Right lobe of liver (tissue), 6 donors: ENCODE measurements around the gene UPP2. TPM values are rescaled to one million over a fixed set of nuclear protein-coding genes. Genes with fewer than 3 reads are reported as not detected.

Experiments used
- ATAC-seq, 4 donors: fragments of 200-7000 bp; cut with Tn5 transposase; one replicate each; pipeline ENCODE4 v1.9.1; 2020; ENCODE audit warnings: mild to moderate bottlenecking in 4 of 4, moderate library complexity in 4 of 4
- DNase-seq, 3 donors: peaks; one replicate each; pipeline ENCODE4 v3.0.0-alpha.2; 2020
- H3K27ac ChIP-seq, 3 donors: fragments of 200-600 bp; one replicate each; pipeline ENCODE4 v1.8.0; 2022
- H3K27me3 ChIP-seq, 2 donors: fragments of 200-600 bp; one replicate each; pipeline ENCODE4 v1.8.0; 2022
- H3K36me3 ChIP-seq, 4 donors: fragments of 200-600 bp; sonication (generic) in 1 of 4; one replicate each; pipeline versions ENCODE4 v1.5.1 to v1.8.0; 2017 to 2022; ENCODE audit warnings: control low read depth in 1 of 4
- H3K4me1 ChIP-seq, 4 donors: fragments of 200-600 bp; sonication (generic) in 1 of 4; one replicate each; pipeline versions ENCODE4 v1.5.1 to v1.8.0; 2017 to 2022; ENCODE audit warnings: control low read depth in 1 of 4
- H3K4me3 ChIP-seq, 3 donors: fragments of 200-600 bp; one replicate each; pipeline ENCODE4 v1.8.0; 2022
- H3K9me3 ChIP-seq, 4 donors: fragments of 200-600 bp; sonication (generic) in 1 of 4; one replicate each; pipeline versions ENCODE4 v1.5.1 to v1.8.0; 2017 to 2022; ENCODE audit warnings: control low read depth in 1 of 4
- CTCF ChIP-seq, 4 donors: fragments of 200-600 bp in 3 of 4; fragments of 450-650 bp in 1 of 4; IDR thresholded peaks; one replicate each; pipeline versions ENCODE4 v1.5.1 to v1.8.0; 2016 to 2022; ENCODE audit warnings: antibody characterized with exemption in 4 of 4, mild to moderate bottlenecking in 2 of 4
- POLR2A ChIP-seq: fragments of 450-650 bp; IDR thresholded peaks from one replicate; pipeline ENCODE4 v1.6.1; 2017; ENCODE audit warnings: antibody characterized with exemption, mild to moderate bottlenecking
- WGBS: methylation state at CpG from one replicate; pipeline ENCODE4 v1.1.6; 2018; ENCODE audit warnings: low coverage, low lambda C conversion rate; ENCODE audit not compliant: insufficient coverage; ENCODE audit errors: missing lambda C conversion rate; 5-methylcytosine and 5-hydroxymethylcytosine counted together
- intact Hi-C, 2 donors: fragments of 100-400 bp; cut with DNase I; formaldehyde crosslinking; loops; one replicate each; pipeline versions ENCODE4 v1.11.2 to v1.14.1; 2022
- total RNA-seq, 6 experiments: library from RNA; depleted of rRNA in 2 of 6; stranded (reverse); fragments of >200 nt in 2 of 6; fragmentation: NEBNext Ultra II Directional in 3 of 6; extraction: Animal tissue kit (Norgen Biotek cat#: 25700) in 3 of 6; gene quantifications; one replicate each; pipeline versions ENCODE4 v1.1.0 to v1.2.4, GENCODE V29; 2016 to 2023
- donor health status: DM: no; HTN: yes; CAD: no.
- donor health status: DM: no; HTN: no; CAD: no.
- donor health status: DM: no; HTN: no; CAD: no.
- donor health status: DM: no; HTN: yes; CAD: no.
- donor health status: DM: no; HTN: yes; CAD: no.

Gene UPP2
- total RNA-seq, 6 experiments from 2014 or later = 0.53 to 36.4 (median 1.7) TPM

GRCh38 chr2:158114516-158114915, 12.8 kb downstream of the UPP2 start:
- TF ChIP-seq POLR2A = no peak
- no peak for TF ChIP-seq CTCF (IDR thresholded peaks at IDR 0.05)
- intact Hi-C loops = no loop called here
- no peak overlapping the region for H3K27ac ChIP-seq
- DNase-seq (no peak), ATAC-seq (no peak)
- no peaks in the 10 kb centered on the region for H3K9me3 ChIP-seq
- H3K4me3 ChIP-seq = no peak overlapping the region
- WGBS = 48% methylated on average over 2 of the region's 2 CpGs
- peaks cover 0 to 7% (median 0%) of the 10 kb centered on the region in 4 donors for H3K36me3 ChIP-seq
- no peaks in the 10 kb centered on the region for H3K27me3 ChIP-seq
- peaks cover 0 to 3% (median 0%) of the 10 kb centered on the region in 4 donors for H3K4me1 ChIP-seq

GRCh38 chr2:158115202-158115767, 13.6 kb downstream of the UPP2 start:
- Histone ChIP-seq H3K9me3 (no peaks in the 10 kb centered on the region), H3K4me1 (peaks cover 0 to 3% (median 0%) of the 10 kb centered on the region in 4 donors), H3K27ac (no peak overlapping the region), H3K4me3 (no peak overlapping the region), H3K36me3 (peaks cover 0 to 7% (median 0%) of the 10 kb centered on the region in 4 donors), H3K27me3 (no peaks in the 10 kb centered on the region)
- ATAC-seq (no peak), DNase-seq (no peak)
- 81% methylated on average over 6 of the region's 6 CpGs for WGBS
- intact Hi-C loops = no loop called here
- no peak for TF ChIP-seq POLR2A
- TF ChIP-seq CTCF (IDR thresholded peaks at IDR 0.05) = no peak

GRCh38 chr2:158116936-158117335, 15.3 kb downstream of the UPP2 start:
- peaks cover 0 to 14% (median 5%) of the 10 kb centered on the region in 4 donors for H3K4me1 ChIP-seq
- DNase-seq = no peak
- intact Hi-C loops = no loop called here
- no peak for ATAC-seq
- H3K27me3 ChIP-seq = no peaks in the 10 kb centered on the region
- no peaks in the 10 kb centered on the region for H3K9me3 ChIP-seq
- H3K4me3 ChIP-seq = no peak overlapping the region
- TF ChIP-seq CTCF (IDR thresholded peaks at IDR 0.05) (no peak), POLR2A (no peak)
- 90% methylated on average over 3 of the region's 3 CpGs for WGBS
- H3K36me3 ChIP-seq = peaks cover 0 to 7% (median 0%) of the 10 kb centered on the region in 4 donors
- no peak overlapping the region for H3K27ac ChIP-seq

GRCh38 chr2:158120102-158120501, 18.4 kb downstream of the UPP2 start:
- peaks cover 0 to 7% (median 0%) of the 10 kb centered on the region in 4 donors for H3K36me3 ChIP-seq
- no peak overlapping the region for H3K4me3 ChIP-seq
- TF ChIP-seq POLR2A (no peak), CTCF (IDR thresholded peaks at IDR 0.05) (no peak)
- H3K9me3 ChIP-seq = no peaks in the 10 kb centered on the region
- peaks cover 0 to 11% (median 5%) of the 10 kb centered on the region in 4 donors for H3K4me1 ChIP-seq
- no peaks in the 10 kb centered on the region for H3K27me3 ChIP-seq
- intact Hi-C loops = no loop called here
- DNase-seq = no peak
- H3K27ac ChIP-seq = peak overlapping the region in 1 of 3 donors; percentile 12
- WGBS = 100% methylated on average over 1 of the region's 1 CpG
- ATAC-seq = no peak
